Measurements from ENCODE around the gene VSIG10L2. TPM values are rescaled to one million over a fixed set of nuclear protein-coding genes. Genes with fewer than 3 reads are reported as not detected.

The VSIG10L2 gene
- total RNA-seq, 1 experiment from 2014 or later = not detected

DNA sequence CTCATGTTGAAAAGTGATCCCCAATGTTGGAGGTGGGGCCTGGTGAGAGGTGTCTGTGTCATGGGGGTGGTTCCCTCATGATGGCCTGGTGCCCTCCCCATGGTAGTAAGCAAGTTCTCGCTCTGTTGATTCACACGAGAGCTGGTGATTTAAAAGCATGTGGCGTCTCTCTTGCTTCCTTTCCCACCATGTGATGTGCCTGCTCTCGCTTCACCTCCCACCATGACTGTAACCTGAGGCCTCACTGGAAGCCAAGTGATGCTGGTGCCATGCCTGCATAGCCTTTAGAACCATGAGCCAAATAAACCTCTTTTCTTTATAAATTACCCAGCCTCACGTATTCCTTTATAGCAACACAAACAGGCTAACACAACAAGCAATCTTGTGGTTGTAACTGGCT is 52.4 kb downstream of the VSIG10L2 start:
- Histone ChIP-seq H3K79me2 (ENCODE audit: insufficient read depth, low read length) (no peaks in the 10 kb centered on the region), H3K9ac (ENCODE audit: low read length) (no peak overlapping the region), H3K4me1 (ENCODE audit: control insufficient read depth in 1 of 2, insufficient read depth in 2 of 2, low read length in 2 of 2) (no peaks in the 10 kb centered on the region), H4K20me1 (ENCODE audit: insufficient read depth) (no peaks in the 10 kb centered on the region), H3K4me2 (ENCODE audit: low read length) (no peak overlapping the region), H3K9me2 (ENCODE audit: insufficient read depth) (peaks cover 2% of the 10 kb centered on the region; the same call in 1 of the 2 replicates), H3K27ac (ENCODE audit: low read depth, low read length) (no peak overlapping the region), H3K9me3 (ENCODE audit: control insufficient read depth in 1 of 2, insufficient read depth in 1 of 2, low read depth in 1 of 2, low read length in 2 of 2) (no peaks in the 10 kb centered on the region), H2AFZ (ENCODE audit: low read depth, low read length, poor library complexity, severe bottlenecking) (no peak overlapping the region), H3K27me3 (ENCODE audit: insufficient read depth, low read length) (no peaks in the 10 kb centered on the region), H3K36me3 (ENCODE audit: control insufficient read depth in 1 of 2, insufficient read depth in 2 of 2, low read length in 2 of 2) (no peaks in the 10 kb centered on the region), H3K4me3 (replicated peaks in 1 of 2; ENCODE audit: low read depth in 1 of 2, low read length in 2 of 2) (no peak overlapping the region)
- ATAC-seq = no peak
- BruUV-seq (replicated peaks) = no TSS peak
- CTCF ChIA-PET = no interaction called here
- intact Hi-C loops (cut with micrococcal nuclease) = no loop called here
- DNase-seq (ENCODE audit: low read depth, low spot score) = no peak
- POLR2A ChIA-PET = no interaction called here
- TF ChIP-seq ELF1 (IDR thresholded peaks at IDR 0.05; ENCODE audit: borderline replicate concordance, low read depth) = no peak
- TF ChIP-seq SRF (IDR thresholded peaks at IDR 0.05; ENCODE audit: low read depth) = no peak
- TF ChIP-seq, protein P1, sequence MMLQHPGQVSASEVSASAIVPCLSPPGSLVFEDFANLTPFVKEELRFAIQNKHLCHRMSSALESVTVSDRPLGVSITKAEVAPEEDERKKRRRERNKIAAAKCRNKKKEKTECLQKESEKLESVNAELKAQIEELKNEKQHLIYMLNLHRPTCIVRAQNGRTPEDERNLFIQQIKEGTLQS (IDR thresholded peaks at IDR 0.05) = no peak
- TF ChIP-seq EZH2phosphoT487 (IDR thresholded peaks at IDR 0.05; ENCODE audit: borderline replicate concordance) = no peak
- no peak for TF ChIP-seq FOSL1 (IDR thresholded peaks at IDR 0.05; ENCODE audit: low read depth)
- TF ChIP-seq RAD21 (IDR thresholded peaks at IDR 0.05; ENCODE audit: low read depth) = no peak
- no peak for TF ChIP-seq SIN3A (IDR thresholded peaks at IDR 0.05; ENCODE audit: low read depth)
- TF ChIP-seq ZNF274 (IDR thresholded peaks at IDR 0.05; ENCODE audit: low read depth, low read length) = no peak
- TF ChIP-seq SP1 (IDR thresholded peaks at IDR 0.05; ENCODE audit: low read depth) = no peak
- TF ChIP-seq, protein P2, sequence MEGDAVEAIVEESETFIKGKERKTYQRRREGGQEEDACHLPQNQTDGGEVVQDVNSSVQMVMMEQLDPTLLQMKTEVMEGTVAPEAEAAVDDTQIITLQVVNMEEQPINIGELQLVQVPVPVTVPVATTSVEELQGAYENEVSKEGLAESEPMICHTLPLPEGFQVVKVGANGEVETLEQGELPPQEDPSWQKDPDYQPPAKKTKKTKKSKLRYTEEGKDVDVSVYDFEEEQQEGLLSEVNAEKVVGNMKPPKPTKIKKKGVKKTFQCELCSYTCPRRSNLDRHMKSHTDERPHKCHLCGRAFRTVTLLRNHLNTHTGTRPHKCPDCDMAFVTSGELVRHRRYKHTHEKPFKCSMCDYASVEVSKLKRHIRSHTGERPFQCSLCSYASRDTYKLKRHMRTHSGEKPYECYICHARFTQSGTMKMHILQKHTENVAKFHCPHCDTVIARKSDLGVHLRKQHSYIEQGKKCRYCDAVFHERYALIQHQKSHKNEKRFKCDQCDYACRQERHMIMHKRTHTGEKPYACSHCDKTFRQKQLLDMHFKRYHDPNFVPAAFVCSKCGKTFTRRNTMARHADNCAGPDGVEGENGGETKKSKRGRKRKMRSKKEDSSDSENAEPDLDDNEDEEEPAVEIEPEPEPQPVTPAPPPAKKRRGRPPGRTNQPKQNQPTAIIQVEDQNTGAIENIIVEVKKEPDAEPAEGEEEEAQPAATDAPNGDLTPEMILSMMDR (IDR thresholded peaks at IDR 0.05 in 2 of 3, conservative IDR thresholded peaks at IDR 0.05 in 1 of 3; ENCODE audit: borderline replicate concordance in 1 of 3, insufficient read depth in 1 of 3, low read depth in 2 of 3, low read length in 2 of 3) = no peak
- no peak for TF ChIP-seq EGR1 (IDR thresholded peaks at IDR 0.05; ENCODE audit: low read depth)
- no peak for TF ChIP-seq ZFX (IDR thresholded peaks at IDR 0.05)
- TF ChIP-seq, protein P3, sequence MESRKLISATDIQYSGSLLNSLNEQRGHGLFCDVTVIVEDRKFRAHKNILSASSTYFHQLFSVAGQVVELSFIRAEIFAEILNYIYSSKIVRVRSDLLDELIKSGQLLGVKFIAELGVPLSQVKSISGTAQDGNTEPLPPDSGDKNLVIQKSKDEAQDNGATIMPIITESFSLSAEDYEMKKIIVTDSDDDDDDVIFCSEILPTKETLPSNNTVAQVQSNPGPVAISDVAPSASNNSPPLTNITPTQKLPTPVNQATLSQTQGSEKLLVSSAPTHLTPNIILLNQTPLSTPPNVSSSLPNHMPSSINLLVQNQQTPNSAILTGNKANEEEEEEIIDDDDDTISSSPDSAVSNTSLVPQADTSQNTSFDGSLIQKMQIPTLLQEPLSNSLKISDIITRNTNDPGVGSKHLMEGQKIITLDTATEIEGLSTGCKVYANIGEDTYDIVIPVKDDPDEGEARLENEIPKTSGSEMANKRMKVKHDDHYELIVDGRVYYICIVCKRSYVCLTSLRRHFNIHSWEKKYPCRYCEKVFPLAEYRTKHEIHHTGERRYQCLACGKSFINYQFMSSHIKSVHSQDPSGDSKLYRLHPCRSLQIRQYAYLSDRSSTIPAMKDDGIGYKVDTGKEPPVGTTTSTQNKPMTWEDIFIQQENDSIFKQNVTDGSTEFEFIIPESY (IDR thresholded peaks at IDR 0.05; ENCODE audit: extremely low read depth, insufficient replicate concordance, low read length) = no peak
- no peak for TF ChIP-seq POLR2A (IDR thresholded peaks at IDR 0.05; ENCODE audit: borderline replicate concordance, extremely low read depth, insufficient read depth, insufficient read length)
- no peak for TF ChIP-seq CBX3 (IDR thresholded peaks at IDR 0.05; ENCODE audit: low read depth)
- TF ChIP-seq, protein P4, sequence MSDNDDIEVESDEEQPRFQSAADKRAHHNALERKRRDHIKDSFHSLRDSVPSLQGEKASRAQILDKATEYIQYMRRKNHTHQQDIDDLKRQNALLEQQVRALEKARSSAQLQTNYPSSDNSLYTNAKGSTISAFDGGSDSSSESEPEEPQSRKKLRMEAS (IDR thresholded peaks at IDR 0.05) = no peak
- no peak for TF ChIP-seq JUND (IDR thresholded peaks at IDR 0.05)
- TF ChIP-seq YY1 (IDR thresholded peaks at IDR 0.05; ENCODE audit: extremely low read depth, insufficient replicate concordance, low read depth, low read length) = no peak
- TF ChIP-seq, protein P5, sequence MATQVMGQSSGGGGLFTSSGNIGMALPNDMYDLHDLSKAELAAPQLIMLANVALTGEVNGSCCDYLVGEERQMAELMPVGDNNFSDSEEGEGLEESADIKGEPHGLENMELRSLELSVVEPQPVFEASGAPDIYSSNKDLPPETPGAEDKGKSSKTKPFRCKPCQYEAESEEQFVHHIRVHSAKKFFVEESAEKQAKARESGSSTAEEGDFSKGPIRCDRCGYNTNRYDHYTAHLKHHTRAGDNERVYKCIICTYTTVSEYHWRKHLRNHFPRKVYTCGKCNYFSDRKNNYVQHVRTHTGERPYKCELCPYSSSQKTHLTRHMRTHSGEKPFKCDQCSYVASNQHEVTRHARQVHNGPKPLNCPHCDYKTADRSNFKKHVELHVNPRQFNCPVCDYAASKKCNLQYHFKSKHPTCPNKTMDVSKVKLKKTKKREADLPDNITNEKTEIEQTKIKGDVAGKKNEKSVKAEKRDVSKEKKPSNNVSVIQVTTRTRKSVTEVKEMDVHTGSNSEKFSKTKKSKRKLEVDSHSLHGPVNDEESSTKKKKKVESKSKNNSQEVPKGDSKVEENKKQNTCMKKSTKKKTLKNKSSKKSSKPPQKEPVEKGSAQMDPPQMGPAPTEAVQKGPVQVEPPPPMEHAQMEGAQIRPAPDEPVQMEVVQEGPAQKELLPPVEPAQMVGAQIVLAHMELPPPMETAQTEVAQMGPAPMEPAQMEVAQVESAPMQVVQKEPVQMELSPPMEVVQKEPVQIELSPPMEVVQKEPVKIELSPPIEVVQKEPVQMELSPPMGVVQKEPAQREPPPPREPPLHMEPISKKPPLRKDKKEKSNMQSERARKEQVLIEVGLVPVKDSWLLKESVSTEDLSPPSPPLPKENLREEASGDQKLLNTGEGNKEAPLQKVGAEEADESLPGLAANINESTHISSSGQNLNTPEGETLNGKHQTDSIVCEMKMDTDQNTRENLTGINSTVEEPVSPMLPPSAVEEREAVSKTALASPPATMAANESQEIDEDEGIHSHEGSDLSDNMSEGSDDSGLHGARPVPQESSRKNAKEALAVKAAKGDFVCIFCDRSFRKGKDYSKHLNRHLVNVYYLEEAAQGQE (IDR thresholded peaks at IDR 0.05; ENCODE audit: low read depth) = no peak
- RAD21 ChIA-PET (ENCODE audit: low non-redundant PET in 1 of 2, low total read pairs in 2 of 2, uncharacterized antibody in 2 of 2, unreplicated experiment in 2 of 2) = no interaction called here
